Naive thymus-derived CD4-positive, alpha-beta T cell (primary cell): ENCODE data around the gene MESD. TPM values are rescaled to one million over a fixed set of nuclear protein-coding genes. Genes with fewer than 3 reads are reported as not detected.
"Not testable (repeated sequence)": the region's sequence is repeated elsewhere in the genome, so short reads cannot be mapped to it uniquely, and the experiment has no call there.

Source experiments
- ATAC-seq: fragments of 150-1000 bp; cut with Tn5 transposase; 2 replicates; pipeline ENCODE4 v1.10.0; 2021; ENCODE audit warnings: mild to moderate bottlenecking, moderate library complexity
- CTCF ChIA-PET: fragments of 350-600 bp; sonication (Branson Sonifier 250); formaldehyde crosslinking; loops from one replicate; lab custom pipeline; 2021; ENCODE audit warnings: antibody characterized with exemption; lab: Charles Lee
- POLR2A ChIA-PET: fragments of 350-600 bp; sonication (Branson Sonifier 250); formaldehyde crosslinking; loops from one replicate; lab custom pipeline; 2021; ENCODE audit warnings: antibody characterized with exemption, inconsistent platforms; lab: Charles Lee
- DNase-seq, 9 donors: peaks; one replicate each; pipeline versions ENCODE4 v3.0.0 to v3.0.0-alpha.2; 2020 to 2022; ENCODE audit warnings: mixed read lengths in 1 of 9
- H3K27ac ChIP-seq: one replicate; pipeline ENCODE4 v1.7.0; 2013; ENCODE audit warnings: mild to moderate bottlenecking, low read depth, low read length, moderate library complexity
- H3K27me3 ChIP-seq, 2 donors: one replicate each; pipeline ENCODE4 v1.7.0; 2013; ENCODE audit warnings: low read length in 2 of 2, mild to moderate bottlenecking in 2 of 2, moderate library complexity in 2 of 2; ENCODE audit not compliant: control insufficient read depth in 2 of 2, insufficient read depth in 2 of 2
- H3K36me3 ChIP-seq, 3 experiments: 1 replicate in 2 of 3; 2 replicates in 1 of 3; pipeline ENCODE4 v1.7.0; 2013; ENCODE audit warnings: low read length in 3 of 3, mild to moderate bottlenecking in 3 of 3, moderate library complexity in 1 of 3; ENCODE audit not compliant: insufficient read depth in 3 of 3, control insufficient read depth in 2 of 3
- H3K4me1 ChIP-seq, 2 donors: one replicate each; pipeline ENCODE4 v1.7.0; 2013; ENCODE audit warnings: low read length in 2 of 2, mild to moderate bottlenecking in 2 of 2, moderate library complexity in 1 of 2; ENCODE audit not compliant: control insufficient read depth in 2 of 2, insufficient read depth in 2 of 2
- H3K4me3 ChIP-seq: 2 replicates; pipeline ENCODE4 v1.7.0; 2013; ENCODE audit warnings: mild to moderate bottlenecking, low read length
- H3K9me3 ChIP-seq, 3 experiments: 1 replicate in 2 of 3; 2 replicates in 1 of 3; pipeline ENCODE4 v1.7.0; 2013; ENCODE audit warnings: low read length in 3 of 3; ENCODE audit not compliant: control insufficient read depth in 2 of 3
- H3K27ac Mint-ChIP-seq, 9 donors: one replicate each; pipeline ENCODE4 v1.8.0; 2020 to 2022; ENCODE audit warnings: mixed read lengths in 9 of 9, mild to moderate bottlenecking in 8 of 9, moderate library complexity in 5 of 9, inconsistent platforms in 2 of 9
- H3K27me3 Mint-ChIP-seq, 5 donors: one replicate each; pipeline ENCODE4 v1.8.0; 2021 to 2022; ENCODE audit warnings: mixed read lengths in 5 of 5, mild to moderate bottlenecking in 1 of 5
- H3K36me3 Mint-ChIP-seq, 5 donors: one replicate each; pipeline ENCODE4 v1.8.0; 2020 to 2022; ENCODE audit warnings: mixed read lengths in 5 of 5, mild to moderate bottlenecking in 3 of 5, inconsistent platforms in 1 of 5
- H3K4me1 Mint-ChIP-seq, 7 donors: one replicate each; pipeline ENCODE4 v1.8.0; 2020 to 2022; ENCODE audit warnings: mixed read lengths in 7 of 7, mild to moderate bottlenecking in 3 of 7, inconsistent platforms in 1 of 7
- H3K4me3 Mint-ChIP-seq, 10 donors: one replicate each; pipeline ENCODE4 v1.8.0; 2020 to 2022; ENCODE audit warnings: mild to moderate bottlenecking in 10 of 10, mixed read lengths in 10 of 10, moderate library complexity in 6 of 10, inconsistent platforms in 2 of 10
- H3K9me3 Mint-ChIP-seq, 11 donors: one replicate each; pipeline ENCODE4 v1.8.0; 2020 to 2022; ENCODE audit warnings: mixed read lengths in 11 of 11, mild to moderate bottlenecking in 4 of 11, inconsistent platforms in 1 of 11, moderate library complexity in 1 of 11
- intact Hi-C, 2 donors: fragments of 100-400 bp; cut with micrococcal nuclease; formaldehyde crosslinking; loops; one replicate each; pipeline ENCODE4 v1.15.1; 2023
- polyA plus RNA-seq, 2 donors: library from polyadenylated mRNA; unstranded; fragments of 300-500 nt; fragmentation: Illumina TruSeq; gene quantifications; one replicate each; pipeline ENCODE4 v1.2.3, GENCODE V29; 2021
- total RNA-seq, 6 experiments: library from RNA in 5 of 6; stranded (reverse) in 5 of 6; gene quantifications; 1 replicate in 5 of 6; 2 replicates in 1 of 6; pipeline ENCODE4 v1.2.3 and lab custom pipeline; 2021 to 2026

MESD gene
- total and polyA plus RNA-seq, 7 experiments from 2014 or later = 17.1 to 42.5 (median 29.3) TPM

DNA sequence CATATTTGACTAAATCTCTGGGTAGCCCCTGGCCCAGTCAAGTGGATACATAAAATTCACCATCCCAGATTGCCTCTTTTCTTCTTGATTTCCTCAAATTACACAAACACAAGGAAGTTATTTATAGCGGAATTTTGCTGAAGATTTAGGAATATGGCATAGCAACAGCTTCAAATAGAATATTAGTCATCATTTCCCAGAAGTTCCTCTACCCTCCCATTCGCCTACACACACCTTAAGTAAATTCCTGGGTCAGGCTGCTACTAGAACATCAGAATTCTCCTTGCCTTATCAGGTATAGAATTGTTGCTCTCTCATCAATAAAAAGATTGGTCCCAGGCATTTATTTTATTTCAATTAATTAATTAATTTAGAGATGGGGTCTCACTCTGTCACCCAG lies 31.6 kb downstream of the MESD start:
- H3K4me1 ChIP-seq = no peaks in the 10 kb centered on the region
- DNase-seq = no peak
- POLR2A ChIA-PET = interaction anchor here (1.0 kb wide), 1 partner anchor 56 kb away, joined by 3 read pairs; no protein-coding TSS in a partner anchor
- no peaks in the 10 kb centered on the region for H3K9me3 ChIP-seq
- H3K27me3 ChIP-seq = no peaks in the 10 kb centered on the region
- no peaks in the 10 kb centered on the region for H3K27me3 Mint-ChIP-seq
- H3K27ac Mint-ChIP-seq = no peak overlapping the region
- no peak overlapping the region for H3K4me3 Mint-ChIP-seq
- peaks cover 13 to 27% (median 17%) of the 10 kb centered on the region in 7 donors for H3K4me1 Mint-ChIP-seq
- H3K36me3 ChIP-seq = peaks cover 0 to 39% (median 0%) of the 10 kb centered on the region in 3 experiments
- intact Hi-C loops = no loop called here
- peaks cover 14 to 78% (median 52%) of the 10 kb centered on the region in 5 donors for H3K36me3 Mint-ChIP-seq
- ATAC-seq = no peak
- no peak overlapping the region for H3K27ac ChIP-seq
- CTCF ChIA-PET = interaction anchor here (0.5 kb wide), 1 partner anchor 124 kb away, joined by 4 read pairs; no protein-coding TSS in a partner anchor
- H3K4me3 ChIP-seq = no peak overlapping the region
- H3K9me3 Mint-ChIP-seq = peaks cover 0 to 4% (median 0%) of the 10 kb centered on the region in 11 donors

DNA sequence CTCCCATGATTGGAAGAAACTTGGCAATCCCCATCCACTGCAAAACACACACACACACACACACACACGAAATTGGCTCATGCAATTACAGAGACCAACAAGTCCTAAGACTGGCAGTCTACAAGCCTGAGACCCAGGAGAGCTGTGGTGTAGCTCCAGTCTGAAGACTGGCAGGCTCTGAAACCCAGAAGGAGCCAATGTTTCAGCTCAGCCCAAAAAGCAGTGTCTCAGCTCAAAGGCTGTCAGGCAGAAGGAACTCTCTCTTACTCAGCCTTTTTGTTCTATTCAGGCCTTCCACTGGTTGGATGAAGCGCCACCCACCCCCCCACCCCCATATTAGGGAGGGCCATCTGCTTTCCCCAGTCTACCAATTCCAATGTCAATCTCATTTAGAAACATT lies 32.1 kb downstream of the MESD start:
- H3K9me3 Mint-ChIP-seq = peaks cover 0 to 3% (median 0%) of the 10 kb centered on the region in 11 donors
- no peak overlapping the region for H3K27ac Mint-ChIP-seq
- Histone ChIP-seq H3K9me3 (no peaks in the 10 kb centered on the region), H3K27ac (no peak overlapping the region), H3K36me3 (peaks cover 0 to 42% (median 0%) of the 10 kb centered on the region in 3 experiments), H3K4me1 (no peaks in the 10 kb centered on the region), H3K27me3 (no peaks in the 10 kb centered on the region), H3K4me3 (no peak overlapping the region)
- peaks cover 17 to 78% (median 52%) of the 10 kb centered on the region in 5 donors for H3K36me3 Mint-ChIP-seq
- no peak for DNase-seq
- ChIA-PET CTCF (interaction anchor here (0.5 to 0.7 kb wide), 3 partner anchors 34 to 172 kb away, joined by 3 to 4 read pairs (median 3); no protein-coding TSS in a partner anchor), POLR2A (interaction anchor here (1.0 kb wide), 1 partner anchor 57 kb away, joined by 3 read pairs; no protein-coding TSS in a partner anchor)
- H3K27me3 Mint-ChIP-seq = no peaks in the 10 kb centered on the region
- intact Hi-C loops = no loop called here
- ATAC-seq = no peak
- H3K4me3 Mint-ChIP-seq = no peak overlapping the region
- H3K4me1 Mint-ChIP-seq = peaks cover 9 to 23% (median 13%) of the 10 kb centered on the region in 7 donors

DNA sequence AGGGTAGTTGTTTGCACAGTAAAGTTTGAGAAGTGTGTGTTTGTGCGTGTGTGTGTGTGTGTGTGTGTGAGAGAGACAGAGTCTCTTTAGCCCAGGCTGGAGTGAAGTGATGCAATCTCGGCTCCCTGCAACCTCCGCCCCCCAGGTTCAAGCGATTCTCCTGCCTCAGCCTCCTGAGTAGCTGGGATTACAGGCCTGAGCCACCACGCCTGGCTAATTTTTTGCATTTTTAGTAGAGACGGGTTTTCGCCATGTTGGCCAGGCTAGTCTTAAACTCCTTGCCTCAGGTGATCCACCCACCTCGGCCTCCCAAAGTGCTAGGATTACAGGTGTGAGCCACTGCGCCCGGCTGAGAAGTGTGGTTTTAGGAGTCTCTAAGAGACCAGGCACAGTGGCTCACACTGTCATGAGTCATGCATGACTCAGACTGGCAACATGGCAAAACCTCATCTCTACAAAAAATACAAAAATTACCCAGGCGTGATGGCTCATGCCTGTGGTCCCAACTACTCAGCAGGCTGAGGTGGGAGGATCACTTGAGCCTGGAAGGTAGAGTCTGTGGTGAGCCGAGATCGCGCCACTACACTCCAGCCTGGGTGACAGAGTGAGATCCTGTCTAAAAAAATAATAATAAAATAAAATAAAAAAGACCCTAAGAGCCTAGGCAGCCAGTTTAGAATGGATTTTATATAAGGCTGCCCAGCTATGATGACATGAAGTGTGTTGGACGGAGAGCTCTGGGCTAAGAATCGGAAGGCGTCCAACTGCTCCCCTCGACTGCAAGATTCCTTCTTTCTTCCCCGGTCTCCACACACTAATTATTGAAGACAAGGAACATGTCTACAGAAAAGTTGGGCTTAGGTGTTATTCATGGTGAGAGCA lies 33.8 kb downstream of the MESD start:
- Mint-ChIP-seq H3K4me1 (peaks cover 0 to 14% (median 4%) of the 10 kb centered on the region in 7 donors), H3K36me3 (peaks cover 18 to 74% (median 49%) of the 10 kb centered on the region in 5 donors), H3K27ac (peak overlapping the region in 1 of 9 donors; percentile 46)
- H3K4me3 Mint-ChIP-seq, H3K9me3 ChIP-seq, H3K9me3 Mint-ChIP-seq, H3K27ac ChIP-seq, intact Hi-C loops, POLR2A ChIA-PET, H3K4me1 ChIP-seq, H3K27me3 Mint-ChIP-seq, H3K27me3 ChIP-seq, H3K4me3 ChIP-seq: not testable (repeated sequence)
- ATAC-seq = peak; percentile 75
- peaks cover 0 to 57% (median 3%) of the 10 kb centered on the region in 3 experiments for H3K36me3 ChIP-seq
- peak in 1 of 9 donors; percentile 52 for DNase-seq
- CTCF ChIA-PET = interaction anchor here (0.5 kb wide), 1 partner anchor 17 kb away, joined by 4 read pairs; no protein-coding TSS in a partner anchor

DNA sequence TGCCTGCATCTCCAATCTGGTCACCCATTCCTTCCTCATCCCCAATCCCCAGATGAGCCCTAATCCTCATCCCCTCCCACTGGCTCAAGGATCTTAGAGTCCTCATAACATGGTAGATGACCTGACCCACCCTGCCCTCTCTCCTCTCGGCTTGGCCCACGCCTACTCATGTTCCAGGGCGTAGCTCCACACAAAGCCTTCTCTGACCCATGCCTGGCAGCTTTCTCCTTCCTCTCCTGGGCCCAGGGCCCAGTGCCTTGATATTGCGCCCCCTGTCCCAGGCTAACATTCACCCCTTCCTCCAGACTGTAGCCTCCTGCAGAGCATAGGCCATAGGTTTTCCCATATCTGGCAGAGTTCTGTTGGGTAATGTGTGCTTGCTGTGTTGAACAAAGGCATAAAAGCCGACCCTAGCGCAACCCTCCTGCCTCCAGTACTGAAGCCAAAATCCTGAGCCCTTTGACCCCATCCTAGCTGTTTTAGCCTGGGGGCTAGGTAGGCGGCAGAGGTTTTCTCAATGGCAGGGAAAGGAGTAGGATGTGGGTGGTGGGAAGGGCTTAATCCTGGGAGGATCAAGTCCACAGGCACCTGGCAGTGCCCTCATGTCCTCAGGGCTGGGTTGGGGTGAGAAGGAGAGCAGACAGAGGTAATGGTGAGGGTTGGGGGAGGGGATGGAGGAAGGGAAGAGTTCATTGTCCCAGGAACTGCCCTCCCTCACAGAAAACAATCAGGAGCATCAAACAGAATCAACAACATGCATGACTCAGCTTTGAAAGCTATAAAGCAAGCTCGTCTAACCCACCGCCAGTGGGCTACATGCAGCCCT lies 35.5 kb downstream of the MESD start:
- Mint-ChIP-seq H3K27me3 (no peaks in the 10 kb centered on the region), H3K9me3 (no peaks in the 10 kb centered on the region), H3K4me3 (no peak overlapping the region), H3K27ac (peak overlapping the region in 1 of 9 donors; percentile 72), H3K4me1 (peaks cover 0 to 13% (median 4%) of the 10 kb centered on the region in 7 donors), H3K36me3 (peaks cover 20 to 71% (median 51%) of the 10 kb centered on the region in 5 donors)
- ChIA-PET POLR2A (no interaction called here), CTCF (no interaction called here)
- H3K4me3 ChIP-seq = no peak overlapping the region
- no peaks in the 10 kb centered on the region for H3K9me3 ChIP-seq
- H3K27me3 ChIP-seq = no peaks in the 10 kb centered on the region
- DNase-seq = no peak
- H3K27ac ChIP-seq = no peak overlapping the region
- peaks cover 0 to 61% (median 4%) of the 10 kb centered on the region in 3 experiments for H3K36me3 ChIP-seq
- H3K4me1 ChIP-seq = no peaks in the 10 kb centered on the region
- intact Hi-C loops = no loop called here
- no peak for ATAC-seq

DNA sequence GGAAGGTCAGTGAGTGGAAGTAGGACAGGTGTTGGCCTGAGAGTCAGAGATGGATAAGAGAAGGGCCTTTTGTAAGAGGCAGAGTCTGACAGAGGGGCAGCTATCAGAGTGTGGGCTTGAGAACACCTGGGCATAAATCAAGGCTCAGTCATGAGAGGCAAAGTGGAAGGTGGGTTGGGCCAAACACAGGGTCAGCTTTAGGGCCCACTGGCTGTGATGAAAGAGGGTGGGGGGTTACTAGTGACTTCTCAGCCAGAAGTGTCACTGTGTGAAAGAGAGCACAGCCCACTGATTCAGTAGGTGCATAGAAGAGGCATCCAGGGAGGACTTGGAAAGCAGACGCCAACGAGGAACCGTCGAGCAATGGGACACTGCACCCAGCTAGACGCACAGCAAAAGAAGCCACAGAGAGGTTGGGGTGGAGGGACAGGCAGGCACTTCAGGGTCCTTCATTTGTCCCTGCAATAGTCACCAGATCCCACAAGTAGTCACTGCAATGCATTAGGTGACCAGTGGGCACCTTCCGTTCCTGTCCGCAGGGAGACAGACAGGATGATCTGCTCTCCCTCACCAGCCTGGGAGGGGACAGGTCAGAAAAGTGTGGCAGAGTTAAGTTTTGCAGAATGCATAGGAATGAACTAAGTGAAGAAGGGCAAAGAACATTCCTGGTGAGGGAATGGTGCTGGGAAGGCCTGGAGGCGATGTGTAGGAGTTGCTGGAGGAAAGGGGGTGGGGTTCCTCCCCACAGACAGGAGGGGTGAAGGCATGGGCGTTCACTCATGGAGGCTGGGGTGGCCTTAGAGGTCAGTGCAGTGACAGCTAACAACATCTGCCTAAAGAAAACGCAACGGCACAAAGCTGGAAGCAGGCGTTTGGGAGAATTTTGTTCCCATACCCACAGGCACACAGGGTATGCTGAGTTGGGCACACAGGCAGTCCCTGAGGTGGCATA lies 36.3 kb downstream of the MESD start:
- DNase-seq = no peak
- intact Hi-C loops = no loop called here

More for the DNA sequence above, 36.3 kb downstream of the MESD start:
- Mint-ChIP-seq H3K9me3 (no peaks in the 10 kb centered on the region), H3K4me1 (peaks cover 0 to 13% (median 0%) of the 10 kb centered on the region in 7 donors), H3K27me3 (no peaks in the 10 kb centered on the region), H3K27ac (peak overlapping the region in 1 of 9 donors; percentile 49), H3K36me3 (peaks cover 14 to 71% (median 48%) of the 10 kb centered on the region in 5 donors), H3K4me3 (no peak overlapping the region)
- Histone ChIP-seq H3K4me3 (no peak overlapping the region), H3K4me1 (no peaks in the 10 kb centered on the region), H3K27ac (no peak overlapping the region), H3K36me3 (peaks cover 0 to 61% (median 11%) of the 10 kb centered on the region in 3 experiments), H3K9me3 (no peaks in the 10 kb centered on the region), H3K27me3 (no peaks in the 10 kb centered on the region)
- no peak for ATAC-seq
- ChIA-PET POLR2A (no interaction called here), CTCF (interaction anchor here (0.6 to 1.0 kb wide), 2 partner anchors 17 to 497 kb away, joined by 3 to 5 read pairs; no protein-coding TSS in a partner anchor)
